GM18502 (cell line): ENCODE data around the gene TLE1.
"Not testable (repeated sequence)": the region's sequence is repeated elsewhere in the genome, so short reads cannot be mapped to it uniquely, and the experiment has no call there.

Experiments
- ATAC-seq: cut with Tn5 transposase; IDR thresholded peaks from one replicate; pipeline ENCODE4 v1.9.1; 2021; ENCODE audit warnings: mild to moderate bottlenecking; ENCODE audit not compliant: unreplicated experiment, poor library complexity

Gene TLE1

DNA sequence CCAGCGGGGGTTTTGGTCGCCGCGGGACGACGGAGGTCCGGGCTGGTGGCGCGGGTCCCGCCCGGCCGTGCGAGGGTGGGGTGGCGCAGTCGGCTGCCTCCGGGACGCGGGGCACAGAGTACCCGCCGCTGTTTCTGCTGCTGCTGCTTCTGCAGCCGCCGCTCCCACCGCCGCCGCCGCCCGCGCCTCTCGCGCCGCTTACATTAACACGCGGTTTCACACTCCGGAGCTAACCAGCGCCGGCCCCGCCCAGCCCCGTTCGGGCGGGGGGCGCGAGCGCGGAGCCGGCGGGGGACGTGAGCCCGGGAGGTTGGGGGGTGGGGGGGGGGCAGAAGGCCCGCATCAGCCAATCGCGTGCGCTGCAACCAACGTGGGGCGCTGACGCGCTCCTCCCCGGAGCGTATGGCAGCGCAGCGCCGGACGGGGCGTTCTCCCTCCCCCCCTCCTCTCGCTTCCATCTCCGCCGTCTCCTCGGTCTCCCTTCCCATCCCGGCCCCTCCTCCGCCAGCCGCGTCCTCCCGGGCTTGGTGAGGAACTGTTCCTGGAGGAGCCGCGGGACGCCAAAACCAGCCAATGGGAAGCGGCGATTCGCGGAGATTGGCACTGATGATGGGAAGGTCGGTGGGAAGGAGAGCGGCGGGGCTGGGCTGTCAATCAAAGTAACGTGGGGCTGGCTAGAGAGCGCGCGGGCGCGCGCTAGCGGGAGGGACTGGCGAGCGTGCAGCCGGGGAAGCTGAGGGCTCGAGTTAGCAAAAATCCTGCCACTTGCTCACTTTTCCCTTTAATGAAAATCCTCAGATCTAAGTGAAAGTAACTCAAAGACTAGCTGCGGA lies at the start of gene TLE1:
TSS of gene TLE1 (minus strand) at position 205 of the 833 bp plus-strand sequence. CDS start 1,307 bp downstream, outside the sequence.
- ATAC-seq: peak; percentile 78

- no peak for ATAC-seq
Observed at GRCh38 chr9:81737871-81738507, 48.6 kb upstream of the TLE1 start.

DNA sequence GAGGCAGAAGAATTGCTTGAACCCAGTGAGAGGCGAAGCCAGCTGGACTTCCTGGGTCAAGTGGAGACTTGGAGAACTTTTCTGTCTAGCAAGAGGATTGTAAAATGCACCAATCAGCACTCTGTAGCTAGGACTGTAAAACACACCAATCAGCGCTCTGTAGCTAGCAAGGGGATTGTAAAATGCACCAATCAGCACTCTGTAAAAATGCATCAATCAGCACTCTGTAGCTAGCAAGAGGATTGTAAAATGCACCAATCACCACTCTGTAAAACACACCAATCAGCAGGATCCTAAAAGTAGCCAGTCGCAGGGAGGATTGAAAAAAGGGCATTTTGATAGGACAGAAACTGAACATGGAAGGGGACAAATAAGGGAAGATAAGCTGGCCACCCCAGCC lies 41.2 kb upstream of the TLE1 start:
- not testable (repeated sequence) for ATAC-seq

GRCh38 chr9:81729135-81729534 lies 39.8 kb upstream of the TLE1 start:
- ATAC-seq: peak; percentile 75

DNA sequence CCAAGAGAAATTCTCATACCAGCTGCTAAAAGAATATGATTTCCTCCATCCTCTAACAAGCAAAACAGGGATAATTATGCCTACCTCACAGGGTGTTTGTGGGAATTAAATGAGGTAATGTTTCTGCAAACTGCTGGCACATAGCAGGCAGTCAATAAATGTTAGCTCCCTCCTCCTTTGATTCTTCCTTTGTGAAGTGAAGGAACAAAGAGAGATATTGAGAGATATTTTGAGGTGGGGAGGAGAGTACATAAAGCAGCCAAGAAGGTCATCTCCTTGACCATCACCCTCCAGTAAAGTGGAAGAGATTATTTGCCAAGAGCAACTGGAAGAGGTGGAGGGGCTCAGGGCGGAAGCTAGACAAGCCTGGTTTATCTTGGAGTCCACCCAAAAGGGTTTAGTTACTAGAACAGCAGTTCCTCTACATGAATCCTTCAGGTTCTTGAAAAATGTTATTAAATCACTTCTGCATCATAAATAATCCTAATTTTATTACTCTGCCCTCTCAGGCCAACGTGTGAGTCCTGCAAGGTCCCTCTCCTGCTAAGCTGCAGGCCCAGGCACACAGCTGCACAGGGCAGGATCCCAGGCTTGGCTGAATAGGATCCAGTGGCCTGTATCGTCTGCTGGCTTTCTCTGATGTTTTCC lies 35.0 kb upstream of the TLE1 start:
- ATAC-seq: no peak

DNA sequence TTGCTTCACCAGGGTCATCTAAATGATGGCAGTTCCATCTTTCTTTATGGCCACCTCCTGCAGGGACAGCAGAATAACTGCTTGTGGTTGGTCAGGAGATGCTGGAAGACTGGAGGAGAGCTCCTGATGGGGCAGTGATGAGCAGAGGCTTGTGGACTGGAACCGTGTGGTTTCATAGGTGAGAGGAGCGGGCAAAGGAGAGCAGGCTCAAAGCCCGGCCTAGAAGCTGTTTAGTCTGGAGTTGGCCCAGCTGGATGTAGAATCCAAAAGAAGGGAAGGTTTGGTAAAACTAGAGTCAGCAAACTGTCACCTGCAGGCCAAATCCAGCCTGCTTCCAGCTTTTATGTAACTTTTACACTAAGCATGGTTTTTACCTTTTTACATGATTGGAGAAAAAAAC lies 32.9 kb upstream of the TLE1 start:
- no peak for ATAC-seq

- no peak for ATAC-seq
Observed at GRCh38 chr9:81720450-81721086, 31.2 kb upstream of the TLE1 start.

DNA sequence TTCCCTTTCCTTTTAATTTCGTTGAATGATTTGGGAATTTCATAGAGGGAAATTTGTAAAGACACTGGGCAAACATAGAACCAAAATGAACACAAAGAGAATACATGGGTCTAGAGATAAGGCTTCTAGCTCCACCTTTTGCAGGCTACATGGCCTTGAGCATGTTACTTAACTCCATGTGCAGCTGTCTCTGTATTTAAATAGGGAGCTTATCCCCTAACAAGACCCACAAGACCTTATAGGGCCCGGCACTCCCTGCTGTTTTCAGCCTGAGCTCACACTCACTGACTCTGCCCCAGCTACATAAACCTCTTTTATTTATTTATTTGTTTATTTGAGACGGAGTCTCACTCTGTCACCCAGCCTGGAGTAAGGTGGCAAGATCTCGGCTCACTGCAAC lies 30.6 kb upstream of the TLE1 start:
- ATAC-seq: no peak

DNA sequence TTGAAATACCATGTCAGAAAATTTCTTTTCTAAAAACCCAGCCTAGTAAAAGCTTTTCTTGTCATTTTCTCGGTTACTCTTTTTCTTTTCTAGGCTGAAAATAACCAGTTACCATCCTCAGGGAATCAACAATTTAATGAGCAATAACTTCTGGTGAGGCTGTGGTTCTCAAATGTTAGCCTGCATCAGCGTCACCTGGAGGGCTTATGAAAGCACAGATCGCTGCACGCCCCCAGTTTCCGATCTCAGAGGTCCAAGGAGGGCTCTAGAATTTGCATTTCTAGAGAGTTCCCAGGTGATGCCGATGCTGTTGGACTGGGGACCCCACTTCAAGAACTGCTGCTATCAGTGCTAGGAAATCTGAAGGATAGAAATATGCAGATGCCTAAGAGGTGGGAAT lies 28.9 kb upstream of the TLE1 start:
- ATAC-seq: no peak

DNA sequence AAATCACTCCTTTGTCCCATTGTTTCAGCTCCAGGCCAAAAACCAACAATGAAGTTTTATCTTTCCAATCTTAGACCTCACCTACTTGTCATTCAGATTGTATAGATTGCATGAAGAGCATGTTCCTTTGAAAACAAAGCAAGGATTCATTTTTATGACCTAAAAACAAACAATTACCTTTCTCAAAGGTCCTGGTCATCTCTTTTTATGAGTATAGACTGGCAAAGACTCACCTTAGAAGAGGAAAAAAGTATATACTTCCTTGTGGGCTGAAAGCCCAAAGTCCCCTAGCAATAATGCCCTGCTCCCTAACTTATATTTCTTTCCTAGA lies 28.4 kb upstream of the TLE1 start:
- ATAC-seq: no peak

DNA sequence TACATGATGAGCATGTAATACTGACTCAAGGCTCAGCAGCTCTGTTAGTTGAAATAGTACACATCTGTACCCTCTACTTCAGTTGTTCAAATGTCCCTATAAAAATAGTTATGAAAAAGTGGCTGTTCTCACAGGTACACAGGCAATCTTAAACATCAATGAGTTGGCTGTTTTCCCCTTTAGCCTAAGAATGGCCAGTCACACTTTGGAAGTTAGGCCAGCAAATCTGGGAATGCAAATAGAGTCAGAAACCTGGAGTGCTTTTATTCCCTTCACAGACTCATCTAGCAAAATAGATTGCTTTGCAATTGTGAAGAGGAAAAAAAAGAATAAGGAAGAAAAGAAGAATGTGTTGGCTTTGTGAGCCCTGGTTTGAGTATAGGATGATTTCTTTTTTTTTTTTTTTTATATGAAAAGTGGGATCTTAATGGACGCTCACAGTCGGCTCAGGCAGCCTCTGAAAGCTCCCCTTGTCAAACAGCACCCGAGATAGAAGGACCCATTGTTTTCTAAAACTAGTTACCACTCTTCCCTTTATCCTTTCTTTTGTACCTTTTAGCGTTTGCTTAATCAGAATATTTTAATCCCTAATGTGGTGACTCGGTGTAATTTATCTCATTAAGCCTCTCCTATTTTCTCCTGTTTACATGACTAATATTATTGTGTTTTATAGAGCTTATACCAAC lies 27.9 kb upstream of the TLE1 start:
- no peak for ATAC-seq

DNA sequence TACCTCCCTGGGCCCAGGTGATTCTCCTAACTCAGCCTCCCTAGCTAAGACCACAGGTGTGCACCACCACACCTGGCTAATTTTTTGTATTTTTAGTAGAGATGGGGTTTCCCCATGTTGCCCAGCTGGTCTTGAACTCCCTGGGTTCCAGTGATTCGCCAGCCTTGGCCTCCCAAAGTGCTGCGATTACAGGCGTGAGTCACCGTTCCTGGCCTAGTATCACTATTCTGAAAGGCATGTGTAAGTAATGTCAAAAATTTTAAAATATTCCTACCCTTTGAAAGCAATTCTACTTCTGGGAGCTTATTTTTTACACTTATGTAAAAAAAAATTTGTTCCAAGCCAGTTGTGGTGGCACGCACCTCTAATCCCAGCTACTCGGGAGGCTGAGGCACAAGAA lies 27.1 kb upstream of the TLE1 start:
- ATAC-seq: no peak

- no peak for ATAC-seq
Observed at GRCh38 chr9:81705578-81705977, 16.2 kb upstream of the TLE1 start.

DNA sequence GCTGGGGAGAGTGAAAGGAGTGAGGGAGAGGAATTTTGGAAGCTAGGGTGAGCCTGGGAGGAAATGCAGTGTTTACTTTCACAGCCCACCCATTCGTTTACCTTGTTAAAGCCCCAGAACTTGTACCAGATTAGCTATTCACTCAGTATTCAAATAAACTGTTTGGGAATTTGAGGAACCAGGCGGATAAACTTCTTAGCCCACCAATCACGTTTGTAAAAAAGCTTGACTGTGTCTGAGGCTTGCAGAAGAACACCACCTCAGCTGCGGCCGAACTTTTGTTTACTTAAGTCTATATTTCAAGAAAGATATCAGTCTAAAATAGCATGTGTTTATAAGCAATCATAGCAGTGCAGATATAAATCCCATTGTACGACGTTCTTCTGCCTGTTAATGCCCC lies 5.2 kb upstream of the TLE1 start:
- ATAC-seq: no peak

DNA sequence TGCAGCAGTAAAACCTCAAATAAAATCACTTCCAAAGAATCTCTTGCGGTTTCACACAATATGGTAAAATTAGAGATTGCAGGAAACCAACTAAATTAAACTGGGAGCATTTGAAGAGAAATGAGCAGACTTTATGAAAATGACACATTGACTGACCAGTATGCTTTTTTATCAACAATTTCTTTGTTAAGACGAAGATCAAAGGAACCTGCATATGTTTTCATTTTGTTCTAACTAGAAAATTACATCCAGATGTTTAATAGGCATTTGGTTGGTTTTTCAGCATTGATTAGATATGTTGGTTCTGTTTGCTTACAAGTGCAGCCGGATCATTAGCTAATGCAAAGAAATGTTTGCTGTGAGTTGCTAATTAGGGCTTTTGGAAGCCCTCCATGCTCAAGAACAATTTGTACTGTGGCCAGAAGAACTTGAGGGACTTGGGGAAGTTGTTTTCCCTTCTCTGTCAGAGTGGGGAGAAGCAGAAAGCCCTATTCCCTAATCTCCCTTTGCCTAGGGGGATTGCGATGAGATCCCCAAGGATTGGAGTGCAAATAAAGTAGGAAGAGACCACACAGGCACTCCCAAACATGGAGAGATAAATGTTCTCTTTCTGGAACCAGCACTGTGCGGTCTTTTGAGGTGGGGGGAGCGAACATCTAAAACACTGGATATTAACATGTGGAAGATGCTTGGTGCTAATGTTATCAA lies 4.5 kb upstream of the TLE1 start:
- no peak for ATAC-seq

- ATAC-seq: no peak
Observed at GRCh38 chr9:81690251-81690851, 1.0 kb upstream of the TLE1 start.

- peak; percentile 19 for ATAC-seq
Observed at GRCh38 chr9:81689093-81689342, 329 bp downstream of the TLE1 start.

DNA sequence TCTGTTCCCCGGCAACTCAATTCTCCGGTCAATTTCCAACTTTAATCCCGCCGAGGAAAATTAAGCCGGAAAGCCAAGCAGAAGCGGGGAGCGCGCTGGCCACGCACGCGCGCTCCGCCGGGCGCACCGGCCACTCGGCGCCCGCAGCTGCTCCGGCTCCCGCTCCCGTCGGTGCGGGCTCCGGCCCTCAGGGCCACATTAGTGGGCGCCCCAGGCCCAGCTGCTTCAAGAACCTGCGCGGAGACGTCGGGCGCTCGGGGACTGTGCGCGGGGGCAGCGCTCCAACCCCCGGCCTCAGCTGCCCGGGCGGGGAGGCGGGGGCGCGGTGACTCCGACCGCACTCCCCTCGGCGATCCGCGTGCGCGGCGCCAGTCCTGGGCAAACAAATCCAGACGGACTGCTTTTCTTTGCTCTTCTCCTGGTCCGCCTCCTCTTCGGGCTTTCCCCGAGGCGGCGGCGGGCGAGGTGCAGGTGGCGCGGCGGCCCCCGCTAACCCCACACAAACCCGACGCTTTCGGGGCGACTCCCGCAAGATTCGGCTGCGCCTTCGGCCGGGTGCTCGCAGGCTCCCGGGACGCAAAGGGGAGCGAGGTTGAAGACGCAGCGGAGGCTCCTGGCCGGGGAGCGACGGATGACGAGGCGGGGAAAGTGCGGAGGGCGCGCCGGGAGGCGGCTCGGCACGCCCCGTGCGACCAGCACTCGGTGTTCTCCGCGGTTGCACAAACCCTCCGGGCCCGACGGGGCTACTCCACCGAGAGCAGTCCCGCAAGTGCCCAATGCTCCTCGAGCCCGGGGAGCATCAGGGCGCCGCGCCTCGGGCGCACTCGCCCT lies 870 bp downstream of the TLE1 start:
- ATAC-seq: peak; percentile 17
